Neutrophil (primary cell): Measurements from ENCODE around the gene WAS.

Source experiments
- H3K27ac ChIP-seq: fragments of 200-600 bp; sonication (generic); 2 replicates; pipeline ENCODE4 v1.5.1; 2016; ENCODE audit warnings: mild to moderate bottlenecking, moderate library complexity
- H3K27me3 ChIP-seq: fragments of 200-600 bp; sonication (generic); 2 replicates; pipeline ENCODE4 v1.6.0; 2016; ENCODE audit warnings: mild to moderate bottlenecking
- H3K36me3 ChIP-seq: fragments of 200-600 bp; sonication (generic); 2 replicates; pipeline ENCODE4 v1.5.1; 2017
- H3K4me1 ChIP-seq, 2 experiments: fragments of 200-600 bp in 1 of 2; sonication (generic) in 1 of 2; 1 replicate in 1 of 2; 2 replicates in 1 of 2; pipeline versions ENCODE4 v1.5.1 to v1.6.1; 2013 to 2016; ENCODE audit warnings: low read depth in 1 of 2, low read length in 1 of 2, mild to moderate bottlenecking in 1 of 2, moderate library complexity in 1 of 2; ENCODE audit not compliant: control insufficient read depth in 1 of 2, insufficient read depth in 1 of 2
- H3K4me3 ChIP-seq, 2 experiments: fragments of 200-600 bp in 1 of 2; sonication (generic) in 1 of 2; 1 replicate in 1 of 2; 2 replicates in 1 of 2; pipeline ENCODE4 v1.5.1; 2013 to 2016; ENCODE audit warnings: low read depth in 1 of 2, low read length in 1 of 2, mild to moderate bottlenecking in 1 of 2, moderate library complexity in 1 of 2
- H3K9me3 ChIP-seq: fragments of 200-600 bp; sonication (generic); 2 replicates; pipeline ENCODE4 v1.5.1; 2016
- CTCF ChIP-seq: fragments of 200-600 bp; sonication (generic); IDR thresholded peaks from 2 replicates; pipeline ENCODE4 v1.5.1; 2016; ENCODE audit warnings: antibody characterized with exemption

Gene WAS

GRCh38 chrX:48711929-48712505 is 28.4 kb downstream of the WAS start:
- Histone ChIP-seq H3K4me1 (no peaks in the 10 kb centered on the region), H3K9me3 (no peaks in the 10 kb centered on the region), H3K27me3 (no peaks in the 10 kb centered on the region), H3K4me3 (no peak overlapping the region), H3K36me3 (no peaks in the 10 kb centered on the region), H3K27ac (no peak overlapping the region)
- TF ChIP-seq CTCF, result no peak

- H3K27ac ChIP-seq, result no peak overlapping the region
- no peaks in the 10 kb centered on the region for H3K36me3 ChIP-seq
- H3K4me1 ChIP-seq, result no peaks in the 10 kb centered on the region
These were observed 30.2 kb downstream of the WAS start for GRCh38 chrX:48713847-48714246.

GRCh38 chrX:48714573-48714972 is 31.0 kb downstream of the WAS start:
- no peak for TF ChIP-seq CTCF
- H3K27me3 ChIP-seq, result no peaks in the 10 kb centered on the region
- no peaks in the 10 kb centered on the region for H3K36me3 ChIP-seq
- no peak overlapping the region for H3K4me3 ChIP-seq
- H3K9me3 ChIP-seq, result no peaks in the 10 kb centered on the region
- no peak overlapping the region for H3K27ac ChIP-seq
- no peaks in the 10 kb centered on the region for H3K4me1 ChIP-seq

More at GRCh38 chrX:48713847-48714246, 30.2 kb downstream of the WAS start:
- H3K4me3 ChIP-seq, result no peak overlapping the region
- no peak for TF ChIP-seq CTCF
- no peaks in the 10 kb centered on the region for H3K27me3 ChIP-seq
- no peaks in the 10 kb centered on the region for H3K9me3 ChIP-seq

GRCh38 chrX:48715072-48715471 is 31.5 kb downstream of the WAS start:
- no peaks in the 10 kb centered on the region for H3K4me1 ChIP-seq
- no peaks in the 10 kb centered on the region for H3K27me3 ChIP-seq
- no peaks in the 10 kb centered on the region for H3K9me3 ChIP-seq
- no peak overlapping the region for H3K4me3 ChIP-seq
- H3K36me3 ChIP-seq, result no peaks in the 10 kb centered on the region
- TF ChIP-seq CTCF, result no peak
- H3K27ac ChIP-seq, result no peak overlapping the region

- Histone ChIP-seq H3K4me3 (no peak overlapping the region), H3K9me3 (no peaks in the 10 kb centered on the region), H3K27ac (no peak overlapping the region), H3K36me3 (no peaks in the 10 kb centered on the region), H3K4me1 (no peaks in the 10 kb centered on the region), H3K27me3 (no peaks in the 10 kb centered on the region)
- no peak for TF ChIP-seq CTCF
These were observed 32.4 kb downstream of the WAS start for GRCh38 chrX:48715876-48716502.
